WERI-Rb-1 (cell line): ENCODE data around the gene COLQ.
"Not testable (repeated sequence)": the region's sequence is repeated elsewhere in the genome, so short reads cannot be mapped to it uniquely, and the experiment has no call there.

Experiments
- DNase-seq: peaks from one replicate; pipeline ENCODE4 v3.0.0-alpha.2; 2020
- H3K27ac ChIP-seq: fragments of 250-450 bp; sonication (Bioruptor Pico); 2 replicates; pipeline ENCODE4 v1.5.1; 2020; ENCODE audit warnings: mild to moderate bottlenecking, moderate library complexity
- H3K27me3 ChIP-seq: fragments of 250-450 bp; sonication (Bioruptor Pico); 2 replicates; pipeline ENCODE4 v1.5.1; 2021; ENCODE audit warnings: mild to moderate bottlenecking, low read depth, moderate library complexity; ENCODE audit not compliant: insufficient read depth, severe bottlenecking
- H3K36me3 ChIP-seq: fragments of 250-450 bp; sonication (Bioruptor Pico); 2 replicates; pipeline ENCODE4 v1.5.1; 2020; ENCODE audit warnings: mild to moderate bottlenecking, moderate library complexity
- H3K4me3 ChIP-seq: 2 replicates; pipeline ENCODE4 v1.5.1; 2011; ENCODE audit warnings: low read depth, mild to moderate bottlenecking, control low read depth, low read length
- H3K9me3 ChIP-seq: fragments of 250-450 bp; sonication (Bioruptor Pico); 2 replicates; pipeline ENCODE4 v1.5.1; 2021; ENCODE audit warnings: mild to moderate bottlenecking, moderate library complexity; ENCODE audit not compliant: severe bottlenecking
- TF ChIP-seq, protein P1 (sequence below): IDR thresholded peaks from 2 replicates; pipeline ENCODE4 v1.5.1; 2011; ENCODE audit warnings: low read depth, mild to moderate bottlenecking, control low read depth, inconsistent platforms, low read length

The COLQ gene

DNA sequence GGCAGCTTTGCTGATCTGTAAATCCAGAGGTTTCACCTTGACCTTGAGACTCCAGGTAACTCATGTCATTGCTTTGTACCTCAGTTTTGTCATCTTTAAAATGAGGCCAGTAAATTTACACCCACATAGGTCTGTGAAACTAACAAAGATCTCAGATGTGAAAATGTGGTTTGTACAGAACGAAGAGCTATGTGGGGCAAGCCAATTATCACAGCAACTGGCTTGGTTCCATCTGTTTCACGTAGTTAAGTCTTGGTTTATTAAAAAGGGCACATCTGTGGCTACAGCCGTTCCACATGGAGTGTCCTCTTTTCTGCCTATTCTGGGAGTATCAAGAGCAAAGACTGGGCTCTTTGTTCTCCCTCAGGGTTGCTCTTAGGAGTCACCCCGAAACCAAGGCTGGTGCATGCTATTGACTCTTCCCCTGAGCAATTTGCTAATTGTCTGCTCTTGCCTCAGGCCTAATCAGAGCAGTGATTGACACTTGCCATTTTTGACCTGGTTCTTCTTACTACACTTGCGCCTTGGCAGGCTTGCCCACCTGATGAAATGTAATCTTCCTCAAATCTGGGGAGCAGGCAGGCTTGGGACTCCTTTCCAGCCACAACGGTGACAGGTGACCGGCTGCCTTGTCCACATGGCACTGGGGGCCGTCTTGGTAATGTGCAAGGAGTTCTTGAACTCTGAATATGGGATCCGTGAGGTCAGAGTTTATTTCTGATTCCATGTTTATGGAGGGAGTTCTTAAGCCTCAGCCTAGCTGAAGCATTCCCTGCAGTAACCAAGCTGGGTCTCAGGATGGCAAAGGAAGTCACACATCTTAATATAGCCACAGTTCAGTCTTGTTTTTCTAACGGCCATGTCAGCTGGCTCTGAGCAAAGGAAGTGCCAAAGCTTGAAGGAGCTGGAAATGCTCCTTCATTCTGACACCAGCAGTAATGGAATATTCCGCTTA, 54.0 kb downstream of the COLQ start:
- DNase-seq = no peak
- no peak overlapping the region for H3K4me3 ChIP-seq
- TF ChIP-seq, protein P1, sequence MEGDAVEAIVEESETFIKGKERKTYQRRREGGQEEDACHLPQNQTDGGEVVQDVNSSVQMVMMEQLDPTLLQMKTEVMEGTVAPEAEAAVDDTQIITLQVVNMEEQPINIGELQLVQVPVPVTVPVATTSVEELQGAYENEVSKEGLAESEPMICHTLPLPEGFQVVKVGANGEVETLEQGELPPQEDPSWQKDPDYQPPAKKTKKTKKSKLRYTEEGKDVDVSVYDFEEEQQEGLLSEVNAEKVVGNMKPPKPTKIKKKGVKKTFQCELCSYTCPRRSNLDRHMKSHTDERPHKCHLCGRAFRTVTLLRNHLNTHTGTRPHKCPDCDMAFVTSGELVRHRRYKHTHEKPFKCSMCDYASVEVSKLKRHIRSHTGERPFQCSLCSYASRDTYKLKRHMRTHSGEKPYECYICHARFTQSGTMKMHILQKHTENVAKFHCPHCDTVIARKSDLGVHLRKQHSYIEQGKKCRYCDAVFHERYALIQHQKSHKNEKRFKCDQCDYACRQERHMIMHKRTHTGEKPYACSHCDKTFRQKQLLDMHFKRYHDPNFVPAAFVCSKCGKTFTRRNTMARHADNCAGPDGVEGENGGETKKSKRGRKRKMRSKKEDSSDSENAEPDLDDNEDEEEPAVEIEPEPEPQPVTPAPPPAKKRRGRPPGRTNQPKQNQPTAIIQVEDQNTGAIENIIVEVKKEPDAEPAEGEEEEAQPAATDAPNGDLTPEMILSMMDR = no peak
- no peaks in the 10 kb centered on the region for H3K9me3 ChIP-seq
- H3K27ac ChIP-seq = no peak overlapping the region
- no peaks in the 10 kb centered on the region for H3K27me3 ChIP-seq
- H3K36me3 ChIP-seq = no peaks in the 10 kb centered on the region

DNA sequence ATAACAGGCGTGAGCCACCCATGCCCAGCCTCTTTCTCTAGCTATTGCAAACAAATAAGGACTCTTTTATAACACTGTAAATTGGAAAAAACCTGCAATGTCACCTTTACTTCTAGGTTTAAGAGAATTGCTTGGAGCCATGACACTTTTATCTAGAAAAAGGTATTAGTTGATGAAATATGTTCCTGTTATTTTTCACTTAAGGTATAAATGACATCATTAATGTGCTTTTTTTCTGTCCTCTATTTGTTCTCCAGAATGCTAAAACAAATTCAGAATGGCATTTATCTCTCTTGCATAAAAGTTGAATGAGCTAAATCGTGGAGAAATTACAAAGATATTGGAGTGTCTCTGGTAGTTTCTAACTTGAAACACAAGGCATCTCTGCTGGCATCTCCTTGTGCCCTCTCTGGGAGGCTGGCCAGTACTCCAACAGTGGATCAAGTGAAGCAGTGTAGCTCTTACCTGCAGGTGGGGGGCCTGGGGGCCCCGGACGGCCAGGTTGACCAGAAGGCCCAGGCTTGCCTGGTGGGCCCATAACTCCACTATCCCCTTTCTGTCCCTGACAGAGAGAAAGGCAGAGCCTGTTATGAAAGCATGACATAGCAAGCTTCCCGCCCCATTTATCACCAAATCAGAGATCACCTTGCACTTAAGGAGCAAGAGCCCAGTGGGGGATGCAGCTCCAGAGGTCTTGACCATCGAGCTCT, 55.5 kb downstream of the COLQ start:
- no peaks in the 10 kb centered on the region for H3K36me3 ChIP-seq
- no peak overlapping the region for H3K27ac ChIP-seq
- TF ChIP-seq, protein P1 = no peak
- H3K9me3 ChIP-seq = no peaks in the 10 kb centered on the region
- no peak for DNase-seq
- H3K4me3 ChIP-seq = no peak overlapping the region
- H3K27me3 ChIP-seq = no peaks in the 10 kb centered on the region

DNA sequence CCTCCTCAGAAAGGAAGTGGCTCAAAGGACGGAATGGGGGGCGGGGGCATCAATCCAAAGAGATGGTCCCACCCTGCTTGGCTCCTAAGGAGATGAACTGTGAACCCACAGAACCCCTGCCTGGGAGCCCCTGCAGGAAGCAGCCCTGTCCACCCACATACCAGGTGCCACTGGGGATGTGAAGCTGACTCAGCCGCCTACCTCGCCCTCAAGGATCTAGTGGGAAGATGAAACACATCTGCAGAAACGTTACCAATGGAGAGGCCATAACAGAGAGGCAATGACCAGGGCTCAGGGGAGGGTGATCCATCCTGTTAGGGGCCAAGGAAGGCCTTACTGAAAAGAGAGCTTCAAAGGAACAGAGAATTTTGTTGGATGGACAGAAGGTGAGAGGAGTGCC, 59.1 kb downstream of the COLQ start:
- Histone ChIP-seq H3K27ac (no peak overlapping the region), H3K27me3 (no peaks in the 10 kb centered on the region), H3K36me3 (no peaks in the 10 kb centered on the region), H3K4me3 (no peak overlapping the region), H3K9me3 (no peaks in the 10 kb centered on the region)
- TF ChIP-seq, protein P1 = no peak
- no peak for DNase-seq

DNA sequence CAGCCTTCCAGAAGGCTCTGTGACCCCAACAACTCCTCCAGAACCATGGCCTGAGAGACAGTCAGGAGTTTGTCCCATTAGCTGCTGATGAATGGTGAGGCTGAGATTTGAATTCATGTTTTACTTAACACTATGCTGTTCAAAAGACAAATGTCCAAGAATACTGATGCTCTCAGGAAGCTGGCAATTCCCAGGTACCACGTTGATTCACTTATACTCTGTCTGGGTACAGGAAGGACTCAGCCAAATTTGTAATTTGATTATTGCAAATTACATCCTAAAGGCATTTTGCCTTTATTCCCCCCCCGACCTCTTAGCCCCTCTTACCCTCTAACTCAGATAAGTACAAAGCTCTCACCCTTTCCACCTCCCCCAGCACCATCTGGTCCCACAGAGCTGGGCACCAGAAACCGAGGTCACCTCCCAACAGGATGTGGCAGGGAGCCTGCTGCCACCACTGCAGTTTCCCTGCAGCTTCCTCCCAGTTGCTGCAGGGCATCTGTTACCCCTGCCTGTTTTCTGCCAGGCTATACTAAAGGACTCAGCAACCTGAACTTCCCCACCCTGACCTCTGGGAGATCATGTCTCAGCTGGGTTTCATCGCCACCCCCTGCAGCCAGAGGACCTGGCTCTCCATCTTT, 60.5 kb downstream of the COLQ start:
- TF ChIP-seq, protein P1 = no peak
- Histone ChIP-seq H3K36me3 (no peaks in the 10 kb centered on the region), H3K27ac (no peak overlapping the region), H3K9me3 (no peaks in the 10 kb centered on the region), H3K27me3 (no peaks in the 10 kb centered on the region), H3K4me3 (no peak overlapping the region)
- DNase-seq = peak; percentile 59

DNA sequence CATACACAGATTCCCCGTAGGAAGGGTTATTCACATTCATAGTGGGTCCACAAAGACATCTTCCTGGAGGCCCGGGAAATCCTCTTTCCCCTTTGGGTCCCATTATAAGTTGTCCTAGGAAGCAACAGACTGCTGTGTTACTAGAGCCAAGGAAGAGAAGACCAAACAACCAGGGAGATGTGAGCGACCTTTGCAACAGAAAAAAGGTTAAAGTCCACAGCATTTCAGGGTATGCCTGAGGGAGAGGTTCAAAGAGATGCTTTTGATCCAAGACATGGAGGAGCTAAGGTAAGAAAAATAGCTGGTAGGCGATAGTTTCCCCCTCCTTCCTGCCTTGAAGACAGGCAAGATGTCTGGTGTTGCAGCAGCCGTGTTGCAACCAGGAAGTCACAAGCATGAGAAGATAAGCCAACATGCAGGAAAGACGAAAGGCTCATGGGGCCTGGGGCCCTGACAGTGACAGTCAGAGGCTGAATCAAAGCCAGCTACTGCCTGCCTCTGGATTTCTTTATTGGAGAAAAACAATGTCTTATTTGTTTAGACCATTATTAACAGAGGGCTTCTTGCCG, 63.2 kb downstream of the COLQ start:
- Histone ChIP-seq H3K27me3 (no peaks in the 10 kb centered on the region), H3K27ac (no peak overlapping the region), H3K4me3 (no peak overlapping the region), H3K9me3 (no peaks in the 10 kb centered on the region), H3K36me3 (no peaks in the 10 kb centered on the region)
- TF ChIP-seq, protein P1 = no peak
- DNase-seq = no peak

DNA sequence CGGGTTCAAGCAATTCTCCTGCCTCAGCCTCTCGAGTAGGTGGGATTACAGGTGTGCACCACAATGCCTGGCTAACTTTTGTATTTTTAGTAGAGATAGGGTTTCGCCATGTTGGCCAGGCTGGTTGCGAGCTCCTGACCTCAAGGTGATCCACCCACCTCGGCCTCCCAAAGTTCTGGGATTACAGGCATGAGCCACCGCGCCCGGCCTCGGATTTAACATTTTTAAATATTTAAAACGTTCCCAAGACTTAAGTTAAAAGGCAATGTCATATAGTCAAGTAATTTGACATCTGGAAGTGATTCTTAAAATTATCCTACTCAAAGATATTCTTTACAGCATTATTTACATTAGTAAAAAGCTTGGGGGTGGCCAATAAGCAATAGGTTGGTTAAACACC, 64.6 kb downstream of the COLQ start:
- H3K27ac ChIP-seq, DNase-seq, H3K4me3 ChIP-seq, H3K9me3 ChIP-seq, H3K27me3 ChIP-seq, H3K36me3 ChIP-seq: not testable (repeated sequence)
